GM21526 (cell line): Measurements from ENCODE around the gene GPR142.

Experiments used
- ATAC-seq: cut with Tn5 transposase; IDR thresholded peaks from one replicate; pipeline ENCODE4 v1.9.1; 2021; ENCODE audit warnings: moderate library complexity; ENCODE audit not compliant: unreplicated experiment, low FRiP score

The GPR142 gene

GRCh38 chr17:74343526-74344284 is 23.6 kb upstream of the GPR142 start:
- ATAC-seq: no peak

DNA sequence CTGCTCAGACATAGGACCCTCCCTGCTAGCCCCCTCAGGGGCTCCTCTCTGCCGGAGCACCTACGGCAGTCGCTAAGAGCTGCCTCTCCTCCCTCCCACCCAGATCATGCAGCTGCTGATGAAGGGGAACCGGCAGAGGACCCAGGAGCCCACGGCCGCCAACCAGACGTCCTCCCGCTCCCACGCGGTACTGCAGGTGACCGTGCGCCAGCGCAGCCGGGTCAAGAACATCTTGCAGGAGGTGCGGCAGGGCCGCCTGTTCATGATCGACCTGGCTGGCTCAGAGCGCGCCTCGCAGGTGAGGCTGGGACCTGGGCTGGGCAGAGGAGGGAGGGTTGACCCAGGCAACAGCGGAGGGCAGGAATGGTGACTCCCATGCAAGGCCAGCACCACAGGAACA is 22.6 kb upstream of the GPR142 start:
- no peak for ATAC-seq

- ATAC-seq: no peak
These were observed 21.7 kb upstream of the GPR142 start for GRCh38 chr17:74345433-74346241.

DNA sequence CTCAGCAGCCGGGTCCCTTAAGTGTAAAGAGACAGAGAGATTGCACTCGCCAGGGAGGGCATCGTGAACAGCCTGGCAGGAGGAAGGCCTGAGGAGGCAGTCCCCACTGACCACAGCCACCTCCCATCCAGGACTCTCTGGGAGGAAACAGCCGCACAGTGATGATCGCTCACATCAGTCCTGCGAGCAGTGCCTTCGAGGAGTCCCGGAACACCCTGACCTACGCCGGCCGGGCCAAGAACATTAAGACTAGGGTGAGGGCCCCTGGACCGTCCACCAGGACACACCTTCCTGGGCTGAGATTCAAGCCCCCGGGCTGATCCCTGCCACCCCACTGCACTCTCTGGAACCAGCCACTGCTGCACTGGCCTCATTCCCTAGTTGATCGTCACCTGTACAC is 19.7 kb upstream of the GPR142 start:
- no peak for ATAC-seq

DNA sequence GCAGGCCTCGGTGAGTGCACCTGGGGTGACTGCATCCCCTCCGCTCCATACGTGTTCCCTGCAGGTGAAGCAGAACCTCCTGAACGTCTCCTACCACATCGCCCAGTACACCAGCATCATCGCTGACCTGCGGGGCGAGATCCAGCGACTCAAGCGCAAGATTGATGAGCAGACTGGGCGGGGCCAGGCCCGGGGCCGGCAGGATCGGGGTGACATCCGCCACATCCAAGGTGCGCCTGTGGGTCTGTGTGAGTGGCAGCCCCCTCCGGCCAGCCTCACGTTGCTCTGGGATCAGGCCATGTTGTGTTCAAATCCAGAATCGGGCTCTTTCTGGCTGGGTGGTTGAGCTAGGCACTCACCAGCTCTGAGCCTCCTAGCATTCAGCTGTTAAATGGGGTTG is 18.2 kb upstream of the GPR142 start:
- no peak for ATAC-seq

DNA sequence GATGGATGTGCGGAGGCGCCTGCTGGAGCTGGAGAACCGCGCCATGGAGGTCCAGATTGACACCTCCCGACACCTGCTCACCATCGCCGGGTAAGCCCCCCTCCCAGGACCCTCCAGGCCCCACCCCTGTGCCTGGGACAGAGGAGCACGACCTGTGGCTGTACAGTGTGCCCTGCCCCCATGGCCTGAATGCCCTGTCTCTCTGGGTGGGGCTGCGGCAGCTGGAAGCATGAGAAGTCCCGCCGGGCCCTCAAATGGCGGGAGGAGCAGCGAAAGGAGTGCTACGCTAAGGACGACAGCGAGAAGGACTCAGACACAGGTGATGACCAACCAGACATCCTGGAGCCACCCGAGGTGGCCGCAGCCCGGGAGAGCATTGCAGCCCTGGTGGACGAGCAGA is 16.8 kb upstream of the GPR142 start:
- ATAC-seq: no peak

DNA sequence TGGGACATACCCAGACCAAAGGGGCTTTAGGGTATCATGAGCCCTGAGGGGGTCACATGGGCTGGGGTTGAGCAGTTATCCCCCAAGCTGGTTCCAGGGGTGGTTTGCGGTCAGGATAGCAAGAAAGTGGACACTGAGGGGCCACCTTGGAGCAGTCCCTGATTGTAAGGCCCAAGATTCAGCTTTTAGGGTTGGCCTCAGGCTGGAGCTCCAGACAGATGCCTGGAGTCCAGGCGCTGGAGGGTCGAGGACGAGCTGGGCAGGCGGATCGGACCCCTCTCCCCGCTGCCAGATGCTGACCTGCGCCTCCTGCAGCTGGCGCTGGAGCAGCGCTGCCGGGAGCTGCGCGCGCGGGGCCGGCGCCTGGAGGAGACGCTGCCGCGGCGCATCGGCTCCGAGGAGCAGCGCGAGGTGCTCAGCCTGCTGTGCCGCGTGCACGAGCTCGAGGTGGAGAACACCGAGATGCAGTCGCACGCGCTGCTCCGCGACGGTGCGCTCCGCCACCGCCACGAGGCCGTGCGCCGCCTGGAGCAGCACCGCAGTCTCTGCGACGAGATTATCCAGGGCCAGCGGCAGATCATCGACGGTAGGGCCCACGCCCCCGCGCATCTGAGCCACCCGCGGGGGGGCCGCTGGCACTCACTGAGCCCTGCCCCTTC is 15.6 kb upstream of the GPR142 start:
- ATAC-seq: no peak

GRCh38 chr17:74353446-74354060 is 13.8 kb upstream of the GPR142 start:
- no peak for ATAC-seq

GRCh38 chr17:74354123-74354522 is 13.2 kb upstream of the GPR142 start:
- no peak for ATAC-seq

GRCh38 chr17:74354561-74354960 is 12.7 kb upstream of the GPR142 start:
- ATAC-seq: no peak

GRCh38 chr17:74355065-74355464 is 12.2 kb upstream of the GPR142 start:
- ATAC-seq: no peak

DNA sequence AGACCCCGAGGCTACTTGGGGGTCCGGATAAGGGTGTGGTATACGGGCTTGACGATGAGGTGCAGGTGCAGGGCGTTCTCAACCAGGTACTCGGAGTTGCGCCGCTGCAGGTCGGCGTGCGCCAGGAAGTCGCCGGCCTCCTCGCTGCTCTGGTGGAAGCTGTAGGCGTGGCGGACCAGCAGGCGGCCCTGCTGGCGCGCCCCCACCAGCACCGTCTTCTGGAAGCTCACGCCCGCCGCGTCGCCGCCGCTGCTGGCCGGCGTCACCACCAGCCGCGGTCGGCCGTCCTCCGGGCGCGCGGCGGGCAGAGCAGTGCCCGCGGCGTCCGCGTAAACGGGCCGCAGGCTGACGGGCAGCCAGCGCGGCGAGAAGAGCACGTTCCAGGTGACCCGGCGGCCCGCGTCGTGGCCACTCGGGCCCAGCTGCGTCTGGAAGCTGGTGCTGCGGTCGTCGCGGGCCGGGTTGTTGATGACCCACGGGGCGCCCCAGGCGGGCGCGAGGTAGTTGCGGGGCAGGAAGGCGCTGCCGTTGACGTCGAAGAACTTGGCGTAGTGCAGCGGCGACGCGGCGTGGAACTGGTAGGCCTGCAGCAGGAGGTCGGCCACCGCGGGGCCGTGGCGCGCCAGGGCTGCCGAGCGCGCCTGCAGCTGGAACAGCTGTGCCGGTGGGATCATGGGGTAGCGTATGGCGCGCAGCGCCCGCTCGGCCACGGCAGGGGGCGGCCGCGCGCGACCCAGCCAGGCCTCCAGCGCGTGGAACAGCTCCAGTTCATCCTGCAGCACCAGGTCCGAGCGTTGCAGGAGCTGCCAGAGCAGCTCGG is 10.4 kb upstream of the GPR142 start:
- ATAC-seq: no peak

GRCh38 chr17:74357466-74357809 is 9.9 kb upstream of the GPR142 start:
- ATAC-seq: no peak

- no peak for ATAC-seq
These were observed 8.6 kb upstream of the GPR142 start for GRCh38 chr17:74358697-74359096.

GRCh38 chr17:74359916-74360315 is 7.4 kb upstream of the GPR142 start:
- ATAC-seq: no peak

GRCh38 chr17:74360899-74361229 is 6.4 kb upstream of the GPR142 start:
- ATAC-seq: no peak

GRCh38 chr17:74361230-74362068 is 5.9 kb upstream of the GPR142 start, which contains the start of gene BTBD17:
TSS of gene BTBD17 (minus strand) at chr17:74361868. CDS start at chr17:74361819, 49 bp downstream.
- ATAC-seq: no peak

DNA sequence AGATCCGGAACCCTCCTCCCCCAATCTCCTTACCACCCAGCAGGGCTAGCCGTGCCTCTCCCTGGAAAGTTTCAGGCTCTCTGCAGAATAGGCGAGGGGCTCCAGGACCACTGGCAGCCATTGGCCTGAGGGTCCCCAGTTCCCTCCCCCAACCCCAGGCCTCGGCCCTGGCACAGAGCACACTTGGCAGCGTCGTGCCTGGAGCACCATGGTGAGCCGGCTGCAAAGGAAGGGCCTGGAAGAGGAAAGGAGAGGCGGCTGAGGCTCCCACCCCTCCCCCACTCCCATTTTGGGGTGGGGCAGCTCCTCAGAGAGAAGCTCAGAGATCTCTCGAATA is 5.3 kb upstream of the GPR142 start:
- ATAC-seq: no peak

DNA sequence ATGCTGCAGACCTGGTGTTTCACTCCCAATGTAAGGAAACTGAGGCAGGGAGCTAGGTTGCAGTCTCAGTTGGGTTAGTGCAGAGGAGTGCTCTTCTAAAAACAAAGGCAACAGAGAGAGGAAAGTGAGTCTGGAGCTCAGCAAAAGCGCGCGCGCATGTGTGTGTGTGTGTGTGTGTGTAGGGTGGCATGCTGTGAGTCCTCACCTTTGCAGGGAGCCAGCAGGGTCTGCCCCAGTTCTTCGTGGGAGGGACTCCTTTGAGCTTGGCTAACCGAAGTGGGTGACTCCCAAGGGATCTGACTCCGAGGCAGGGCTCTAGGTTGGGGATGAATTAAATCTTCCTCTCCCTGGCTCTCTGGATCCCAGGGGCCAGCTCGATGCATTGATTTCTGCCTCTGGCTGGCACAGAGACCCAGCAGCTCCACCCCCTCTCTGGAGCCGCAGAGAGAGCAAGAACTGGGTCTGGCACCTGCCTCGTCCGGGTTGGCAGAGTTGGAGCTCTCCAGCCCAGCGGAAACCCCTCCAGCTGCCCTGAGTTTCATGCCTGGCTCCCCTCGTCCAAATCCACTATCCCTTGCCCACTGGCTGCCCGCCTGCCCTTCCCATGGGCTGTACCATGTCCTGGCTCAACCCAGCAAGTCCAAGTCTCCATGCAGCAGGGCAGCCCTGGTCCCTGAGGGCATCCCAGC is 4.4 kb upstream of the GPR142 start:
- ATAC-seq: no peak
